Tibial artery (tissue), 4 donors: ENCODE data around the gene SNN.

Source experiments
- DNase-seq, 2 donors: peaks; one replicate each; pipeline ENCODE4 v3.0.0-alpha.2; 2019
- H3K27ac ChIP-seq, 2 donors: fragments of 200-600 bp; sonication (generic) in 1 of 2; 1 replicate in 1 of 2; 2 replicates in 1 of 2; pipeline ENCODE4 v1.5.1; 2018 to 2019; ENCODE audit warnings: mild to moderate bottlenecking in 1 of 2
- H3K27me3 ChIP-seq, 2 donors: fragments of 200-600 bp; sonication (generic) in 1 of 2; one replicate each; pipeline versions ENCODE4 v1.5.1 to v1.6.0; 2016 to 2019
- H3K36me3 ChIP-seq, 3 donors: fragments of 200-600 bp; sonication (generic) in 2 of 3; one replicate each; pipeline ENCODE4 v1.5.1; 2016 to 2019; ENCODE audit warnings: mild to moderate bottlenecking in 2 of 3
- H3K4me1 ChIP-seq, 4 donors: fragments of 200-600 bp; sonication (generic) in 2 of 4; 1 replicate in 3 of 4; 2 replicates in 1 of 4; pipeline ENCODE4 v1.5.1; 2016 to 2019
- H3K4me3 ChIP-seq, 2 donors: fragments of 200-600 bp; sonication (generic) in 1 of 2; 1 replicate in 1 of 2; 2 replicates in 1 of 2; pipeline ENCODE4 v1.5.1; 2018 to 2019; ENCODE audit warnings: mild to moderate bottlenecking in 2 of 2
- H3K9me3 ChIP-seq, 3 donors: fragments of 200-600 bp; sonication (generic) in 1 of 3; one replicate each; pipeline ENCODE4 v1.5.1; 2016 to 2019
- intact Hi-C: fragments of 100-400 bp; cut with DNase I; formaldehyde crosslinking; loops from one replicate; pipeline ENCODE4 v1.15.0; 2023; ENCODE audit warnings: low total_unique reads
- TF ChIP-seq, protein P1 (sequence below), 2 experiments: fragments of 200-600 bp in 1 of 2; fragments of 450-650 bp in 1 of 2; IDR thresholded peaks; one replicate each; pipeline ENCODE4 v1.5.1; 2017 to 2019; ENCODE audit warnings: antibody characterized with exemption in 2 of 2, mild to moderate bottlenecking in 1 of 2, moderate library complexity in 1 of 2

Gene SNN

DNA sequence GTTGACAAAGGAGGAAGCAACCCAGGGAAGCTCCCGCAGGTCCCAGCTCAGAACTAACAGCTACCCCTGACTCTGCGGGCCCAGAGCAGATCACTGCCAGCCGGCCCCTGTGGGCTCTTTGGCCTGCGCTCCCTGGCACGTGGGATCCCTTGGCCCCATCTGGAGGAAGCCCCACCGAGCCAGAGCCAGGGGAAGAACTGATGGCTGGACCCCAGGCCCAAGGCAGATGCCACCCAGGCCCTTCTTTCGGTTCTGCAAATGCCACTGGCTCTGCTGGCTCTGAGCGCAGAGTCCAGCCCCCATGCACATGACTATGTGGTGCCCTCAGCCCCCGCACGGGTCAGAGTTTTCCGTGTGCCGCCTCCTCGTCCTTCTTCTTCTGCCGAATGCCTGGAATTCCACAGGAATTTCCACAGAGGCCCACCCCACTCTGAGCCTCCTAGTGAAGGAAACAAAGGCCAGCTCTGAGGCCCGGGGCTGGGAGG is 35.8 kb upstream of the SNN start:
- Histone ChIP-seq H3K27me3 (no peaks in the 10 kb centered on the region), H3K4me3 (peak overlapping the region in 1 of 2 donors; percentile 15), H3K9me3 (no peaks in the 10 kb centered on the region), H3K36me3 (no peaks in the 10 kb centered on the region), H3K27ac (peak overlapping the region; percentile 80 to 81), H3K4me1 (peaks cover 0 to 23% (median 14%) of the 10 kb centered on the region in 4 donors)
- intact Hi-C loops = no loop called here
- peak; percentile 63 to 88 for DNase-seq
- TF ChIP-seq, protein P1, sequence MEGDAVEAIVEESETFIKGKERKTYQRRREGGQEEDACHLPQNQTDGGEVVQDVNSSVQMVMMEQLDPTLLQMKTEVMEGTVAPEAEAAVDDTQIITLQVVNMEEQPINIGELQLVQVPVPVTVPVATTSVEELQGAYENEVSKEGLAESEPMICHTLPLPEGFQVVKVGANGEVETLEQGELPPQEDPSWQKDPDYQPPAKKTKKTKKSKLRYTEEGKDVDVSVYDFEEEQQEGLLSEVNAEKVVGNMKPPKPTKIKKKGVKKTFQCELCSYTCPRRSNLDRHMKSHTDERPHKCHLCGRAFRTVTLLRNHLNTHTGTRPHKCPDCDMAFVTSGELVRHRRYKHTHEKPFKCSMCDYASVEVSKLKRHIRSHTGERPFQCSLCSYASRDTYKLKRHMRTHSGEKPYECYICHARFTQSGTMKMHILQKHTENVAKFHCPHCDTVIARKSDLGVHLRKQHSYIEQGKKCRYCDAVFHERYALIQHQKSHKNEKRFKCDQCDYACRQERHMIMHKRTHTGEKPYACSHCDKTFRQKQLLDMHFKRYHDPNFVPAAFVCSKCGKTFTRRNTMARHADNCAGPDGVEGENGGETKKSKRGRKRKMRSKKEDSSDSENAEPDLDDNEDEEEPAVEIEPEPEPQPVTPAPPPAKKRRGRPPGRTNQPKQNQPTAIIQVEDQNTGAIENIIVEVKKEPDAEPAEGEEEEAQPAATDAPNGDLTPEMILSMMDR (IDR thresholded peaks at IDR 0.05) = no peak

- no peak for DNase-seq
- Histone ChIP-seq H3K27ac (peak overlapping the region; percentile 80 to 81), H3K27me3 (no peaks in the 10 kb centered on the region), H3K4me1 (peaks cover 0 to 20% (median 14%) of the 10 kb centered on the region in 4 donors), H3K9me3 (no peaks in the 10 kb centered on the region), H3K4me3 (no peak overlapping the region), H3K36me3 (no peaks in the 10 kb centered on the region)
- intact Hi-C loops = no loop called here
- TF ChIP-seq, protein P1 (IDR thresholded peaks at IDR 0.05) = no peak
Observed at GRCh38 chr16:11633113-11633512, 35.1 kb upstream of the SNN start.

GRCh38 chr16:11634312-11634711 is 33.9 kb upstream of the SNN start:
- no peak for DNase-seq
- Histone ChIP-seq H3K9me3 (no peaks in the 10 kb centered on the region), H3K4me1 (peaks cover 0 to 19% (median 14%) of the 10 kb centered on the region in 4 donors), H3K27me3 (no peaks in the 10 kb centered on the region), H3K36me3 (no peaks in the 10 kb centered on the region), H3K4me3 (no peak overlapping the region), H3K27ac (no peak overlapping the region)
- TF ChIP-seq, protein P1 (IDR thresholded peaks at IDR 0.05) = no peak
- intact Hi-C loops = no loop called here

- DNase-seq = no peak
Observed at GRCh38 chr16:11635113-11635652, 33.1 kb upstream of the SNN start.

DNA sequence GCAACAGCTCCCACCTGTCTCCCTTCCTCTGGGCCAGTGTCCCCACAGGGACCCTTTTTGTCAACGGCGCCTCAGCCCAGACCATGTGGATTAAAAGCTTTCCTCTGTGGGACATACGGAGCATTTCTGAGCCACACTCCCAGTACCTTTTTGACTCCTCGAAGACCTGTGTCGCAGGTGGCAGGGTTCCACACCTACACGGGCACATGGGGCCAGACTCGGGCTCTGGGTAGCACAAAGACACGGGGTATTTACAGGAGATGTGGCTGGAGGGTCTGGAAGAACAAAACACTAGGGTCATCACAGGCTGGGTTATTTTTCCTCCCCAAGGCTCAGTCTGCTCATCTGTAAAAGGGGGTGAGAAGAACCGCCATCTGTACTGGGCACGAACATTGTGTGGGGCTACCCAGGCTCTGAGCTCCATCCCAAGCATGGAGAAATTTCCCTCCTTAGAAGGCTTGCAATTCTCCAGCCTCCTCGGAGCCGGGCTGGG is 32.5 kb upstream of the SNN start:
- intact Hi-C loops = loop anchor here (5.0 kb wide), 1 partner anchor 38 kb away; no protein-coding TSS in a partner anchor
- no peak for DNase-seq
- peaks cover 5 to 30% (median 24%) of the 10 kb centered on the region in 4 donors for H3K4me1 ChIP-seq
- H3K9me3 ChIP-seq = no peaks in the 10 kb centered on the region
- TF ChIP-seq, protein P1 (IDR thresholded peaks at IDR 0.05) = no peak
- no peak overlapping the region for H3K4me3 ChIP-seq
- no peaks in the 10 kb centered on the region for H3K27me3 ChIP-seq
- no peaks in the 10 kb centered on the region for H3K36me3 ChIP-seq
- no peak overlapping the region for H3K27ac ChIP-seq

More at GRCh38 chr16:11635113-11635652, 33.1 kb upstream of the SNN start:
- Histone ChIP-seq H3K27me3 (no peaks in the 10 kb centered on the region), H3K9me3 (no peaks in the 10 kb centered on the region), H3K27ac (no peak overlapping the region), H3K36me3 (no peaks in the 10 kb centered on the region), H3K4me1 (peaks cover 4 to 25% (median 19%) of the 10 kb centered on the region in 4 donors), H3K4me3 (no peak overlapping the region)
- TF ChIP-seq, protein P1 (IDR thresholded peaks at IDR 0.05) = no peak
- intact Hi-C loops = loop anchor here (5.0 kb wide), 1 partner anchor 38 kb away; no protein-coding TSS in a partner anchor
